Activated CD8-positive, alpha-beta memory T cell treated with anti-CD3 and anti-CD28 coated beads, Interleukin-2, amount 10 ng/mL, durations not matched to agents 7 days and 5 days (primary cell): Measurements from ENCODE around the gene DTNBP1. TPM values are rescaled to one million over a fixed set of nuclear protein-coding genes. Genes with fewer than 3 reads are reported as not detected.

Experiments used
- ATAC-seq: fragments of 150-1000 bp; cut with Tn5 transposase; one replicate; pipeline ENCODE4 v1.10.0; 2021; ENCODE audit warnings: moderate library complexity
- CTCF ChIA-PET: fragments of 350-600 bp; sonication (Branson Sonifier 250); formaldehyde crosslinking; loops from one replicate; lab custom pipeline; 2021; ENCODE audit warnings: antibody characterized with exemption; lab: Charles Lee
- DNase-seq: peaks from one replicate; pipeline ENCODE4 v3.0.0-alpha.2; 2020
- H3K27ac Mint-ChIP-seq: one replicate; pipeline ENCODE4 v1.8.0; 2021; ENCODE audit warnings: mild to moderate bottlenecking, mixed read lengths
- H3K27me3 Mint-ChIP-seq: one replicate; pipeline ENCODE4 v1.8.0; 2021; ENCODE audit warnings: mixed read lengths
- H3K36me3 Mint-ChIP-seq: one replicate; pipeline ENCODE4 v1.8.0; 2021; ENCODE audit warnings: mild to moderate bottlenecking, mixed read lengths
- H3K4me1 Mint-ChIP-seq: one replicate; pipeline ENCODE4 v1.8.0; 2021; ENCODE audit warnings: mixed read lengths
- H3K4me3 Mint-ChIP-seq: one replicate; pipeline ENCODE4 v1.8.0; 2021; ENCODE audit warnings: mild to moderate bottlenecking, moderate library complexity, mixed read lengths
- H3K9me3 Mint-ChIP-seq: one replicate; pipeline ENCODE4 v1.8.0; 2022; ENCODE audit warnings: low read depth, mixed read lengths
- total RNA-seq, 2 experiments: library from RNA; stranded (reverse); gene quantifications; one replicate each; pipeline ENCODE4 v1.2.3, GENCODE V29; 2021

Gene DTNBP1, protein sequence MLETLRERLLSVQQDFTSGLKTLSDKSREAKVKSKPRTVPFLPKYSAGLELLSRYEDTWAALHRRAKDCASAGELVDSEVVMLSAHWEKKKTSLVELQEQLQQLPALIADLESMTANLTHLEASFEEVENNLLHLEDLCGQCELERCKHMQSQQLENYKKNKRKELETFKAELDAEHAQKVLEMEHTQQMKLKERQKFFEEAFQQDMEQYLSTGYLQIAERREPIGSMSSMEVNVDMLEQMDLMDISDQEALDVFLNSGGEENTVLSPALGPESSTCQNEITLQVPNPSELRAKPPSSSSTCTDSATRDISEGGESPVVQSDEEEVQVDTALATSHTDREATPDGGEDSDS
- 10 to 100 TPM; 15.3 to 18.5 TPM for total RNA-seq

- no peaks in the 10 kb centered on the region for H3K9me3 Mint-ChIP-seq
- peak within 1 kb of the TSS; percentile 79 for H3K4me3 Mint-ChIP-seq
- CTCF ChIA-PET, result interaction anchor here (0.7 to 2.0 kb wide), 6 partner anchors 10 to 520 kb away, joined by 3 to 13 read pairs (median 3); partner anchors contain the start of gene MYLIP
- peaks cover 19% of the 10 kb centered on the region for H3K27me3 Mint-ChIP-seq
- H3K36me3 Mint-ChIP-seq, result peaks cover 12% of the 10 kb centered on the region
- peaks cover 31% of the 10 kb centered on the region for H3K4me1 Mint-ChIP-seq
- peak; percentile 85 for DNase-seq
- ATAC-seq, result peak; percentile 88
- peak within 1 kb of the TSS; percentile 75 for H3K27ac Mint-ChIP-seq
Measured at GRCh38 chr6:15662326-15663129, at the start of gene DTNBP1. Gene DTNBP1 (minus strand): TSS chr6:15663028. CDS start chr6:15662869, 159 bp downstream.

DNA sequence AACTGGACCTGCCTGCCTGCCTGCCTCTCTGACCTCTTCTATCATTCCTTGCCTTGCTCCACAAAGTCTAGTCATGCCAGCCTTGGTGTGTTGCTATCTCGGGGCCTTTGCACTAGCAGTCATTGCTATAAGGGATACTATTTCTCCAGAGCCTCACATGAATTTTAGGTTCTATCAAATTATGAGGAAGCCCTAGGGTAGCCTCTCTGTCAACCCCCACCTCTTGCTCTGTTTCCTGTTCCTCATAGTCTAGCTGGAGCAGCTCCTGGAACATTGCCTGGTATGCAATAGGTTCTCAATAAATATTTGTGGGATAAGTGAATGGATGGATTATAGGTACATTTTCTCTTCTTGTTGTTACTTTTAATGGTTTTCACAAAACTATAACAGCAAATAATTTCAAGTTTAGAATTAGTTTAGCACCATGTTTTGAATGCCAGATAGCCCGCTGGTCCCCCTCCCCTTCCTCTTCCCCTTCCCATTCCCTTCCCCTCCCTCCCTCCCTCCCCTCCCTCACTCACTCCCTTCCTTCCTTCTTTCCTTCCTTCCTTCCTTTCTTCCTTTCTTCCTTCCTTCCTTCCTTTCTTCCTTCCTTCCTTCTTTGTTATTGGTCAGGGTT is 46.9 kb upstream of the DTNBP1 start:
- Mint-ChIP-seq H3K4me3 (no peak overlapping the region), H3K4me1 (peaks cover 3% of the 10 kb centered on the region), H3K36me3 (no peaks in the 10 kb centered on the region), H3K27ac (no peak overlapping the region), H3K9me3 (peaks cover 3% of the 10 kb centered on the region), H3K27me3 (peaks cover 8% of the 10 kb centered on the region)
- no peak for ATAC-seq
- DNase-seq, result no peak
- CTCF ChIA-PET, result no interaction called here

DNA sequence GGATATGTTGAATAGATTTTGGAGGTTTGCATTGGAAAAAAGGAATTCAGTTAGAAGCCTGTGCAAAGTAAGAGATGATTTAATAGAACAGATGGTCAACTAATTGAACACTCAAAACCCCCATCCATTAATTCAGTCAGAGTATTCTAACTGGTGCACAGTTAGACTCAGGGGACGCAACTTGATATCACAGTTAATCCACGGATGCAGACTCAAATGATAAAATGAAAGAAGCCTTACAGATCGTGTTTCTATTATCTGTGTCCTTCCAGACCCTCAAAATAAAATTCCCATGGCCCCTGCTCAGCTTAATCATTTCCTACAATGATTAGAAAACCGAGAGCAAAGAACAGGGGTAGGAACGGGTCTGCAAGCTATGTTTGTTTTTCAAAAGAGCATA is 45.4 kb upstream of the DTNBP1 start:
- H3K27ac Mint-ChIP-seq, result no peak overlapping the region
- H3K36me3 Mint-ChIP-seq, result no peaks in the 10 kb centered on the region
- ATAC-seq (no peak), DNase-seq (no peak)
- CTCF ChIA-PET, result interaction anchor here (0.9 to 1.1 kb wide), 2 partner anchors 15 to 17 kb away, joined by 3 read pairs; no protein-coding TSS in a partner anchor
- no peak overlapping the region for H3K4me3 Mint-ChIP-seq
- H3K4me1 Mint-ChIP-seq, result no peaks in the 10 kb centered on the region
- peaks cover 12% of the 10 kb centered on the region for H3K27me3 Mint-ChIP-seq
- H3K9me3 Mint-ChIP-seq, result peaks cover 7% of the 10 kb centered on the region

DNA sequence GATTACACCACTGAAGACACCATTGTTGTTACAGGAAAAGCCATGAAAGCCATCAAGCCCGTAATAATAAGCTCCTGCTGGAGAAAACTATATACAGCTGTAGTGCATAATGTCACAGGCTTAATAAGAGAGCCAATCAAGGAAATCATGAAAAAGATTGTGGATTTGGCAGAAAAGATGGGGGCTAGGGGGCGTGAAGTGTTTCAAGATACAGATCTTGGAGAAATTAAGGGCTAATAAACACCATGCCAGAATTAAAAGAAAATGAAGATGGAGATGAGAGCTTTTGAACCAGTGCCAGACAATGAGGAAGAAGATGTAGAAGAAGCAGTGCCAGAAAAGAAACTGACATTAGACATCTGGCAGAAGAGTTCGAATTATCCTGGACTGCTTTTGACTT is 43.2 kb upstream of the DTNBP1 start:
- H3K4me3 Mint-ChIP-seq, result no peak overlapping the region

DNA sequence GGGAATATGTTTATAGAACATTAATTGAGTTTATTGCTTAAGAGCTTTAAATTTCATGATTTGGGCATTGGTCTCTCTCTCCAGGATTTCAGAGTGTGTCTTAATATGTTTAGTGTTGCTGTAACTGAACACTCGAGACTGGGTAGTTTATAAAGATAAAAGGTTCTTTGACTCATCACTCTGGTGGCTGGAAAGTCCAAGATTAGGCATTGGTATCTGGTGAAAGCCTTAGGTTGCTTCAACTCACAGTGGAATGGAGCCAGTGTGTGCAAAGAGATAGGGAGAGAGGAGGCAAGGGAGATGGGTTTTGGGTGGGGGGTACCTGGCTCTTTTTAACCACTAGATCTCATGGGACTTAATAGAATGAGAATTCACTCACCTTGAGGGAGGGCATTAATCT is 35.6 kb upstream of the DTNBP1 start:
- peaks cover 26% of the 10 kb centered on the region for H3K27me3 Mint-ChIP-seq
- CTCF ChIA-PET, result interaction anchor here (1.0 kb wide), 1 partner anchor 508 kb away, joined by 3 read pairs; no protein-coding TSS in a partner anchor
- DNase-seq (no peak), ATAC-seq (no peak)
- H3K4me3 Mint-ChIP-seq, result no peak overlapping the region
- no peaks in the 10 kb centered on the region for H3K4me1 Mint-ChIP-seq
- H3K27ac Mint-ChIP-seq, result no peak overlapping the region
- peaks cover 2% of the 10 kb centered on the region for H3K36me3 Mint-ChIP-seq
- peaks cover 2% of the 10 kb centered on the region for H3K9me3 Mint-ChIP-seq

More for the DNA sequence above, 43.2 kb upstream of the DTNBP1 start:
- no peaks in the 10 kb centered on the region for H3K4me1 Mint-ChIP-seq
- H3K9me3 Mint-ChIP-seq, result peaks cover 7% of the 10 kb centered on the region
- H3K36me3 Mint-ChIP-seq, result peaks cover 2% of the 10 kb centered on the region
- no peak for DNase-seq
- no peak overlapping the region for H3K27ac Mint-ChIP-seq
- CTCF ChIA-PET, result interaction anchor here (1.6 kb wide), 1 partner anchor 477 kb away, joined by 3 read pairs; no protein-coding TSS in a partner anchor
- H3K27me3 Mint-ChIP-seq, result peaks cover 15% of the 10 kb centered on the region
- ATAC-seq, result no peak

- CTCF ChIA-PET, result interaction anchor here (0.6 to 2.9 kb wide), 3 partner anchors 467 to 508 kb away, joined by 3 to 11 read pairs (median 6); no protein-coding TSS in a partner anchor
Measured at GRCh38 chr6:15697895-15698294, 35.1 kb upstream of the DTNBP1 start.

DNA sequence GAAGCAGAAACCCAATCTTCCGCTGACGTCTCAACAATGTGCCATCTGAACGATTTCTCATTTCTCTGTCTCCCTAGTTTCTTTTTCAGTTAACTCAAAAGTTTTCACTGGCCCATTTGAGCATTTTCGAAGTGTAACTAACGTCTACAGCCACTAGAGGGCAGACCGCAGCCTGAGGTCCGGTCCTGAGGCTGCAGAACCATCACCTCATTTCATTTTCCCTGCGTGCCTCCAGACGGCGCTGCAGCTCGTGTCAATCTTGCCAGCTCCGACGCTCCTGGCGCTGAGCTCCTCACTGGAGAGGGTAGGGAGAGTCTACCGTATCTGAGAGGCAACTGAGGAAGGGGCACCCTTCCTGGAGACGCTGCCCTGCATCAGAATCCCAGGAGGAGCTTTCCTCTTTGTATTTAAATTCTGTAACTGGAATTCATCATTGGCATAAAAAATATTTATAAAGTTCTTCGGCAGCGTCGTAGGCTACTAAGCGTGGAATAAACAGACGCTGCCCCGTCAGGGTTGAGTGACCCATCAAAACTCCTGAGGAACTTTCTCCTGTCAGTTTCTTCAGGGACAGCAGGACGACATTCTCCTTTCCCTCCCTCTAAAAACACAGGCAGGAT is 28.5 kb upstream of the DTNBP1 start:
- H3K9me3 Mint-ChIP-seq, result no peaks in the 10 kb centered on the region
- H3K27me3 Mint-ChIP-seq, result peaks cover 6% of the 10 kb centered on the region
- no peaks in the 10 kb centered on the region for H3K36me3 Mint-ChIP-seq
- peaks cover 9% of the 10 kb centered on the region for H3K4me1 Mint-ChIP-seq
- ATAC-seq, result peak; percentile 98
- DNase-seq, result peak; percentile 87
- peak overlapping the region; percentile 17 for H3K4me3 Mint-ChIP-seq
- H3K27ac Mint-ChIP-seq, result peak overlapping the region; percentile 37
- CTCF ChIA-PET, result interaction anchor here (0.6 to 2.5 kb wide), 39 partner anchors 9 to 1479 kb away, joined by 3 to 67 read pairs (median 3); partner anchors contain the start of gene MYLIP

More at GRCh38 chr6:15697895-15698294, 35.1 kb upstream of the DTNBP1 start:
- Mint-ChIP-seq H3K27ac (no peak overlapping the region), H3K9me3 (no peaks in the 10 kb centered on the region), H3K4me1 (no peaks in the 10 kb centered on the region), H3K36me3 (peaks cover 2% of the 10 kb centered on the region), H3K4me3 (no peak overlapping the region), H3K27me3 (peaks cover 23% of the 10 kb centered on the region)
- DNase-seq (no peak), ATAC-seq (no peak)

GRCh38 chr6:15690510-15690909 is 27.7 kb upstream of the DTNBP1 start:
- no peaks in the 10 kb centered on the region for H3K9me3 Mint-ChIP-seq
- peaks cover 4% of the 10 kb centered on the region for H3K27me3 Mint-ChIP-seq
- H3K4me1 Mint-ChIP-seq, result peaks cover 9% of the 10 kb centered on the region
- no peak overlapping the region for H3K27ac Mint-ChIP-seq
- no peak for DNase-seq
- no peak for ATAC-seq
- CTCF ChIA-PET, result no interaction called here
- peak overlapping the region; percentile 17 for H3K4me3 Mint-ChIP-seq
- H3K36me3 Mint-ChIP-seq, result no peaks in the 10 kb centered on the region

- H3K9me3 Mint-ChIP-seq, result no peaks in the 10 kb centered on the region
- DNase-seq (no peak), ATAC-seq (no peak)
- CTCF ChIA-PET, result no interaction called here
- H3K36me3 Mint-ChIP-seq, result no peaks in the 10 kb centered on the region
- H3K27me3 Mint-ChIP-seq, result no peaks in the 10 kb centered on the region
- no peak overlapping the region for H3K27ac Mint-ChIP-seq
- H3K4me1 Mint-ChIP-seq, result peaks cover 9% of the 10 kb centered on the region
- no peak overlapping the region for H3K4me3 Mint-ChIP-seq
Measured at GRCh38 chr6:15689586-15690482, 27.0 kb upstream of the DTNBP1 start.

GRCh38 chr6:15685619-15686018 is 22.8 kb upstream of the DTNBP1 start:
- Mint-ChIP-seq H3K4me3 (no peak overlapping the region), H3K4me1 (peaks cover under 1% of the 10 kb centered on the region), H3K27ac (no peak overlapping the region), H3K9me3 (no peaks in the 10 kb centered on the region), H3K27me3 (peaks cover 11% of the 10 kb centered on the region), H3K36me3 (no peaks in the 10 kb centered on the region)
- ATAC-seq (no peak), DNase-seq (no peak)
- CTCF ChIA-PET, result interaction anchor here (0.6 to 1.6 kb wide), 3 partner anchors 15 to 1454 kb away, joined by 4 to 5 read pairs (median 4); no protein-coding TSS in a partner anchor

GRCh38 chr6:15682965-15683822 is 20.4 kb upstream of the DTNBP1 start:
- ATAC-seq, result no peak
- H3K27me3 Mint-ChIP-seq, result peaks cover 11% of the 10 kb centered on the region
- CTCF ChIA-PET, result interaction anchor here (1.4 to 1.6 kb wide), 2 partner anchors 8 to 523 kb away, joined by 4 read pairs; no protein-coding TSS in a partner anchor

More at GRCh38 chr6:15682965-15683822, 20.4 kb upstream of the DTNBP1 start:
- H3K9me3 Mint-ChIP-seq, result no peaks in the 10 kb centered on the region
- H3K4me3 Mint-ChIP-seq, result no peak overlapping the region
- H3K36me3 Mint-ChIP-seq, result no peaks in the 10 kb centered on the region
- no peak overlapping the region for H3K27ac Mint-ChIP-seq
- H3K4me1 Mint-ChIP-seq, result no peaks in the 10 kb centered on the region
- DNase-seq, result no peak
